HG03565 (cell line): Measurements from ENCODE around the gene CRAMP1.

ENCODE experiments used
- ATAC-seq: cut with Tn5 transposase; IDR thresholded peaks from one replicate; pipeline ENCODE4 v1.9.1; 2021; ENCODE audit warnings: mild to moderate bottlenecking, moderate library complexity; ENCODE audit not compliant: unreplicated experiment

The CRAMP1 gene

DNA sequence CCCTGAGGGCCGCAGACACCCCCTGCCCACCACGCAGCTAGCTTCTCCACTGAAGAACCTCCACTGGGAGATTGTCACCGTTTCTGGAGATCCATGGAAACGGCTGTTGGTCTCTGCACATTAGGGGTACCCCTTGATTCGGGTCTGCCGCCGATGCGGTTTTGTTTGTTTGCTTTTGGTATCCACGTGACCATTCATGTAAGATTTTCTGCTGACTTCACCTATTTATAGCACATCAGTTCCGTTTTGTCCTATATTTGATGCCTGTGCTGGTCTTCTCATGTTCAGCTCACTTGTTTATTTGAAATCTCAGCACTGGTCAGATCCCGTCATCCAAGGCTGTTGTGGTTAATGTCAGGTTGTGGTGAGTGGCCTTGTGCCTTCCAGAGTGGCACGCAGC lies 21.1 kb downstream of the CRAMP1 start:
- ATAC-seq = no peak

DNA sequence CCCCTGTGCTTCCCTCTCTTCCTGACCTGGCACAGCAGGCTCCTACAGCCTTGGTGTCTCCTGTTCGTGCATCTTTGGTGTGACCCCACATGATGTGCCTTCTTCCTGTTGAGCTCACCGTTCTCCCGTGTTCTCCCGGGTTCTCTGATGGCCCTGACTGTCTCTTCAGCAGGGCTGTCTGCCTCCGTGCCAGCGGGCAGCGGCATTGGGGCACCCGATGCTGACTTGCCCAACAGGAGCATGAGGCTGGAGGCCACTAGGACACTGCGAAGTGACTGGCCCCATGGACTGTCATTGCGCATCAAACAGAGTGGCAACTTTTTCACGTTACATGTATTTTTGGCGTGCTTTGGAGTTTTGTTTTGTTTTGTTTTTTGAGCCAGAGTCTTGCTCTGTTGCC lies 22.4 kb downstream of the CRAMP1 start:
- no peak for ATAC-seq

DNA sequence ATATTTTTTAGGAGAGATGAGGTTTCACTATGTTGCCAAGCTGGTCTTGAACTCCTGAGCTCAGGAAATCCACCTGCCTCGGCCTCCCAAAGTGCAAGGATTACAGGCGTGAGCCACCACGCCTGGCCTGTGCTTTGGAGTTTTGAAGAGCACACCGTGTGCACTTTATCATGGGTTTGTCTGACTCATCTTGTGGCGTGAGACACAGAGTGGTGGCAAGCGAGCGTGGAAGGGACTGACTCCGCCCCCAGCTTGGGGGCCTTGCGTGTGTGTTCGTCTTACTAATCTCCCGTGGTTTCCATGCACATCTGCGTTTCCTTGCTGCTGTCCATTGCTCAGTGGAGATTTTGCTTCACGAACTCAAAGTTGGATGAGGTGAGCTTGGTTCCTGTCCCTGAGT lies 22.9 kb downstream of the CRAMP1 start:
- no peak for ATAC-seq

DNA sequence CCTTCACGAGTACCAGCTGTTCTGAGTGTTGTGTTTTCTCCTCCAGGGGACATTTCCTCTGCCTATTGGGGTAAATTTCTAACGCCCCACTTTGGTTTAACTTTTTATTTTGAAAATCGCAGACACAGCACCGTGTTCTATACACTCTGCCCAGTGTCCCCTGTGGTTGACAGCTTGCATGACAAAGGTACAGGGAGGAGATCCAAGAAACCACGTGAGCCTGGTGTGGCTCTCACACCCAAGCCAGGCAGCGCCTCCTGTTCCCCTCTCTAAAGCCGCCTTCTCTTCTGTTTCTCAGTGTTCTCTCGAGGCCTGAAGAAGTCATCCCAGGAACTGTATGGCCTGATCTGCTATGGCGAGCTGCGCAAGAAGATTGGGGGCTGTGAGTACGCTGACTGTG lies 25.4 kb downstream of the CRAMP1 start:
- ATAC-seq = no peak

DNA sequence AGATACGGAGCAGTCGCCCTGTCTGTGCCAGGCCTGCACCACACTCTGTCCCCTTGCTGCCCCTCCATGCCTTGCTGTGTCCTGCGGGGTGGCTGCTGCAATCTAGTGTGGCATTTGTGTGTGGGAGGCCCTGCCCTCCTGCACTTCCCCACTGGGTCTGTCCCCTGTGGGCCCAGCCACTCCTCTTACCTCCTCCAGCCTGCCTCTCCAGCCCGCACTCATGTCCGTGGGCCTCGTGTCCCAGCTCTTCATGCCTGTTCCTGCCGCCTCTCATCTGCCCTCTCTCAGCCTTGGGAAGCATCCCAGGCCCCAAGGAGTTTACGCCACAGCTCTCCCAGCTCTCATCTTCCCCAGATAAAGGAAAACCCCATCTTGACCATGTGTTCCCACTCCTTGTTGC lies 26.6 kb downstream of the CRAMP1 start:
- no peak for ATAC-seq

DNA sequence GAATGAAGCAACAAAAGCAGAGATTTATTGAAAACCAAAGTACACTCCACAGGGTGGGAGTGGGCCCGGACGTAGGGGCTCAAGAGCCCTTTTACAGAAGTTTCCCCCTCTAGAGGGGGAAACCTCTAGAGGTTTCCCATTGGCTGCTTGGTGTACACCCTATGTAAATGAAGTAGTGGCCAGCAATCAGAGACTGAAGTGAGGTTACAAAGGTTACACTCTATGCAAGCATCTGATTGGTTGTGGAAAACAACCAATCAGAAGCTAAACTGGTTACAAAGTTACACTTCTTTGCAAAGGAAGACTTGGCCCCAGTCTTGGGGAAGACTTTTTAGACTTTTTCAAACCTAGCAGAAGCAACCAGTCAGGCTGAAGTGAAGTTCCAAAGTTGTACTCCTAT lies 27.1 kb downstream of the CRAMP1 start:
- no peak for ATAC-seq

DNA sequence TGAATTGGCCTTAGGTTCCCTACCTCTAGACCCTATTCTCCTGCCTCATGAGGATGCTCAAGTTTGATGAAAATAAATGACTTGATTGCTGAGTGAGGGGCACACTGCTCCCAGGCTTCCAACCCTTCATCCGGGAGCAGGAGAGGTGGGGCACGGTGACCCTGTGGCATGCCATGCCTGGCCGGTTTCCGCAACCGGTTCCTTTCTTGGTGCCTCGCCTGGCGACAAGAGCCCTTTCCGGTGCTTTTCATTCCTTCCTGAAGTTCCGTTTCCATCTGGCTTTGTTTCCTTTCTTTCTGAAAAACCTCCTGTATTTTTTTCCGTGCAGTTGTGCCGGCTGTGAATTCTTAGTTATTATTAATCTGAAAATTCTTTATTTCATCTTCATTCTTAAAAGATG lies 27.7 kb downstream of the CRAMP1 start:
- no peak for ATAC-seq

DNA sequence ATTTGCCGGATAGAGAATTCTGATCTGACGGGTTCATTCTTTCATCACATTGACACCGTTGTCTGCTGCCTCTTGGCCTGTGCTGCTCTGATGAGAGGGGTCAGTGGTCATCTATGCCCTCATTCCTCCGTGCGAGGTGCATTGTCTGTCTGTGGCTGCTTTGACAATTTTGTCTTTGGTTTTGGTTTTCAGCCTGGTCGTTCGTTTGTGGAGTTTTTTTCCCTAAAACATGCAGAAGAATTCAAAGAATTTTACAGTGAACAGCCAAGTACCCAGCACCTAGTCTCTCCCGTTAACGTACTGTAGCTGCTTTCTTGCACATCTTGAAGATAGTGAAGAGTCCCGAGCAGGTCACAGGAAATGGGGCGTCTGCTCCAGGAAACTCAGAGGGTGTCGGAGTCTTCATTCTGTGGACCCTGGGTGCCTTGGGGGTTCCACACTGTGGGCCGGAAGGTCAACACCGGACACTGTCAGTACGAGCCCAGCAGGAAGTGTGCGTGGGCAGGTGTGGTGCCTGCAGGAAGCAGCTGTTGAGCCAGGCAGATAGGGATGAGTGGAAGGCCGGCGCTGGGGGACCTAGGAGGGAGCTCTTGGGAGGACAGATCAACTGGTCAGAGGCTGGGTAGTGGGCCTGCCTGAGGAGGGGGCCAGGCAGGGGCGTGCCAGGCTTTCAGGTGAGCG lies 28.2 kb downstream of the CRAMP1 start:
- no peak for ATAC-seq

DNA sequence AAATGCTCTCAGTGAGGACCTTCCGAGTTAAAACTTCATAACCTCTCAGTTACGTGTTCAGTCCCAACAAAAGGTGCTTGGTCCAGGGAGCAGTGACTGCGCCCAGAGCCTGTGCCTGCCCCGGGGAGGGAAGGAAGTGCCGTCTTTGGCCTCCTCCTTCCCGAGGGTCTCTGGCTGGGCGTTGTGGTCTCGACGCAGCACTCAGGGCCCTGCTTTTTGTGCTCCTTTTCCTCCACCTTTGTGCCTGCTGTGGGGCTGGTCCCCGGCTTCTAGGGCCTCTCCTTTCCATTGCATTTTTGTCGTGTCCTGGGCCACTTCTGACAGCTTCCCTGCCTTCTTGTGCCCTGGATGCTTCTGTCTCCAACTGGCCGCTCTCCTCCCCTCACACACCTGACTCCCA lies 29.1 kb downstream of the CRAMP1 start:
- no peak for ATAC-seq

DNA sequence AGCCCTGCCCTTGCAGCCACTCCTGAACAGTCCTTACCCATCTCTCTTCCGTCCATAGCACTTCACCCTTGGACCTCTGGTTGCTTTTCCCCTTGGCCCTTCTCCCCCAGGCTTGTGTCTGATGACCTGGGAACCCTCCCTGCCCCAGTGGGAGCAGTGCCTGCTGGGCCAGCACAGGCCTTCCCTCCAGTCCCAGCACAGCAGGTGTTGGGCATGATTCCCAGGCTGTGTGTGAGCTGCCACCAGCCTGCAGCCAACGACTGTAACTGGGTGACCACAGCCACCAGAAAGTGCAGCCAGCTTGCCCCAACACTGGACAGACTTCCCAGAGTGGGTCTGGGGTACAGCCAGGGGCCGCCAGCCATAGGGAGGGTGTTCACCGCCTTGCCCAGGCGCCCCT lies 30.0 kb downstream of the CRAMP1 start:
- ATAC-seq = no peak

DNA sequence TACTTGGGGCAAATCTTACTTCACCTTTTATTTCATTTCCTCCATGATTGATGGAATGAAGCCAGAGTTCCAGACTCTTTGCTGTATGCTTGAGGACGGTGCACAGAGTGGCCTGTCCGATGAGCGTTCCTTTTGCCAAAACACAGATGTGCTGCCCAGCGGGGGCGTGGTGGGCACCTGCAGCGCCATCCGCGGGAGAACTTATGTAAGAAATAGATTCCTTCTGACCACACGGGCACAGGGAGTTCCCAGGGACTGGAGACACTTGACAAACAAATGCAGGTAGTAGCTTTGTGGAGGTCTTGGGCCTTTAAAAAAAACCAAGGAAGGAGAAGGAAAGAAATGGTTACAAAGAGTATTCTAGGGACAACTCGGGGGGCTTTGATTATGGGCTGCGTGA lies 30.6 kb downstream of the CRAMP1 start:
- ATAC-seq = no peak

DNA sequence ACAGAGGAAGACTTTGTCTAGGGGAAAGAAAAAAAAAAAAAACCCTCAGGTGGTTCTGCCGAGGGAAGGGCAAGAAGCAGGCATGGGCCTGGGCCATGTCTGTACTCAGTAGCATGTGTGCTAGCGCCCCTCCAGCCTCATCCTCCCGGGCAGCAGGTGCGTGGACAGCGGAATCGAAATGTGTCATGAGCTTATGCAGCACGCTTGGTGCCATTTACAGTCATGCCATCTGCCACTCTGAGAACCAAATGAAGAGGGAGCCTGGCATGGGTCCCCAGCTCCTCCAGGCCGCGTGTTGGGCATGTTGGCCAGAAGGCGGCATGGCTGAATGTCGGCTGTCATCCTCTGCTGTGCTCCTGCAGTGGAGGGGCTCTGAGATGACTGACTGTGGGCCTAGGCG lies 31.4 kb downstream of the CRAMP1 start:
- no peak for ATAC-seq

DNA sequence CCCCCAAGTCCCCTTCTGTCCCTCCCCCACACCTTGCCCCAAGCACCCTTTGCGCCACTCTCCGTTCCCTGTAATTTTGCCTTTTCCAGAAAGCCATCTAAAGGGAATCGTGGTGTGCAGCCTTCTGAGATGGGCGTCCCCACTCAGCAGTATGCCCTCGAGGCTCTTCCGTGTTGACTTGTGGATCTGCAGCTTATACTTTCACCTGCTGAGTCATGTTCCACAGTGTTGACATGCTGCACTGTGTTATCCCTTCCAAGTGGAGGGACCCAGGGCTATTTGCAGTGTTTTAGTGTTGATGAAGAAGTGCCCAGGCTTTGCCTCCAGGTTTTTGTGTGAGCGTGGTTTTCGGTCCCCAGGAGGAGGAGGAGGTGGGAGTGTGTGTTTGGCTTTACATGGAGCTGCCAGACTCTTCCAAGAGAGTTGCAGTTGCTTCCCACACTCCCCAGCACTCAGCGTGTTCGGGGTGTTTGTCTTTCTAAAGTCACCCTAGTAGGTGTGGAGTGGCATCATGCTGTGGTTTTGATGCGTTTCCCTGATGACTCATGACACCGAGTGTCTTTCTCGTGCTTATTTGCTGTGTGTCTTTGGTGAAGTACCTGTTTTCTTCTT lies 33.9 kb downstream of the CRAMP1 start:
- no peak for ATAC-seq

DNA sequence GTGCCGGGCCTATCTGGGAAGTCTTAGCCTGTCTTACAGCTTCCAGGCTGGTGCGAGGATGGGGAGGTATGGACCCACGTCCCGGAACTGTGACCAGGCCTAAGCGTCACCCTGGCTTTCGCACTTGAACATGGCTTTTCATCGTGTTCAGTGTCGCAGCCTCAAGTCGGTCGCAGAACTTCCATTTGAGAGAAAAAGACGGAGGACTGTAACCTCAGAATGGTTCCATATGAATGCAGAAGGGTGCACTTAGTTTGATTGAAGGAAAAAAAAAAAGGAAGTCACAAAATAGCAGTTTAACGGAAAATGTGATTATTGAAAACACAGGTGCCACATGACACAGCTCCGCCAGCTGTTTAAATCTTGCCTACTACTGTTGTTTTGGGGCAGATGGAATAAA lies 35.7 kb downstream of the CRAMP1 start:
- no peak for ATAC-seq

DNA sequence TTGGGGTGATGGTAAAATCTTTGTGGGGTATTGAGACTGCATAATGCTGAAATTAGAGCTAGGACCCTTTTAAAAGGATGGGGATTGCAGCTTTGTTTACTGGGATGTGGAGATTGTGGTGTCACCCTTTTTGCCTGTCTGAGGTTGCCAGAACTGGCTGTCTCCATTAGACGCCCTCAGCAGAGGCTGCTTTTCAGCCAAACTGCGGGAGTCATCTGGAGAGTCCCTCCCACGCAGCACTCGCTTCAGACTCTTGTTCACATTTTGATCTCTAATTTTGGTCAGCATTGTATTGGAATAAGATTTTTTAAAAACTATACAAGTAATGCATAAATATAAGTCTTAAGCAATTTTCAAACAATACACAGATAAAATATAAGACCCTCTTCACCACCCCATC lies 38.0 kb downstream of the CRAMP1 start:
- no peak for ATAC-seq

DNA sequence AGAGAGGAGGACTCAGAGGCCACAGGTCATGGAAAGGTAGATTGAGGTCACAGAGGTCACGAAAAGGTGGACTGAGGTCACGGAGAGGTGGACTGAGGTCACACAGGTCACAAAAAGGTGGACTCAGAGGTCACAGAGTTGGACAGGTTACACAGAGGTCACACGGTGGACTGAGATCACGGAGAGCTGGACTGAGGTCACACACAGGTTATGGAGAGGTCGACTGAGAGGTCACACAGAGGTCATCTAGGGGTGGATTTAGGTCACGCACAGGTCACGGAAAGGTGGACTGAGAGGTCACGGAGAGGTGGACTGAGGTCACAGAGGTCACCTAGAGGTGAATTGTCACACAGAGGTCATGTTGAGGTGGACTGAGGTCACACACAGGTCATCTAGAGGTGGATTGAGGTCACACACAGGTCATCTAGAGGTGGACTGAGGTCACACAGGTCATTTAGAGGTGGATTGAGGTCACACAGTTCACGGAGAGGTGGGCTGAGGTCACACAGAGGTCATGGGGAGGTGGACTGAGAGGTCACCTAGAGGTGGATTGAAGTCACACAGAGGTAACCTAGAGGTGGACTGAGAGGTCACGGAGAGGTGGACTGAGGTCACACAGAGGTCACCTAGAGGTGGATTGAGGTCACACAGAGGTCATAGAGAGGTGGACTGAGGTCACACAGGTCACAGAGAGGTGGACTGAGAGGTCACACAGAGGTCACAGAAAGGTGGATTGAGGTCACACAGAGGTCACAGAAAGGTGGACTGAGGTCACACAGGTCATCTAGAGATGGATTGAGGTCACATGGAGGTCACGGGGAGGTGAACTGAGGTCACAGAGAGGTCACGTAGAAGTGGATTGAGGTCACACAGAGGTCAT lies 39.2 kb downstream of the CRAMP1 start:
- no peak for ATAC-seq

DNA sequence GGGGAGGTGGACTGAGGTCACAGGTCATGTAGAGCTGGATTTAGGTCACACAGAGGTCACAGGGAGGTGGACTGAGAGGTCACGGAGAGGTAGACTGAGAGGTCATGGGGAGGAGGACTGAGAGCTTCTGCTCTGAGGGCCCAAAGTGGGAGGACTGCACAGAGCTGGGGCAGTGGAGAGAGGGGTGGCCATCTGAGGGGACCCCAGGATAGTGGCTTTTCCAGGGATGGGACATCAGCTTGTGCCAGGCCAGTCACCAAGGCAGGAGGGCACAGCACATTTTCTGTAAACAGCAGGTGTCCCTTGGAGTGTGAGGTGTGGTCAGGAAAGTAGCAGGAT lies 39.8 kb downstream of the CRAMP1 start:
- ATAC-seq = no peak

DNA sequence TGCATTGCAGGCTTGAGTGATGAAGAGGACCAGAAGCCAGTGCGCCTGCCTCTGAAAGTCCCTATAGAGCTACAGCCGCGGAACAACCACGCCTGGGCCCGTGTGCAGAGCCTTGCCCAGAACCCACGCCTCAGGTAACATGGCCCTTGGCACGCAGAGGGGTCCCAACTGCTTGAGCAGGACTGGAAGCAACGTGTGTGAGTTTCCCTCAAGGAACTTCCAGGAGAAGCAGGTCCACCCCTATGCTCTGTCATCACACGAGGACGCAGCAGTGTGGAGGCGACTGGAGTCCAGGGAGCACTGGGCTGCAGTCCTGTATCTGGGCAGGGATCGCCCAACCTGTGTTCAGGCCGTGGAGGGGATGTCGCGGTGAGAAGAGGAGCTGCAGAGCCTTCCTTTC lies 40.9 kb downstream of the CRAMP1 start:
- no peak for ATAC-seq

DNA sequence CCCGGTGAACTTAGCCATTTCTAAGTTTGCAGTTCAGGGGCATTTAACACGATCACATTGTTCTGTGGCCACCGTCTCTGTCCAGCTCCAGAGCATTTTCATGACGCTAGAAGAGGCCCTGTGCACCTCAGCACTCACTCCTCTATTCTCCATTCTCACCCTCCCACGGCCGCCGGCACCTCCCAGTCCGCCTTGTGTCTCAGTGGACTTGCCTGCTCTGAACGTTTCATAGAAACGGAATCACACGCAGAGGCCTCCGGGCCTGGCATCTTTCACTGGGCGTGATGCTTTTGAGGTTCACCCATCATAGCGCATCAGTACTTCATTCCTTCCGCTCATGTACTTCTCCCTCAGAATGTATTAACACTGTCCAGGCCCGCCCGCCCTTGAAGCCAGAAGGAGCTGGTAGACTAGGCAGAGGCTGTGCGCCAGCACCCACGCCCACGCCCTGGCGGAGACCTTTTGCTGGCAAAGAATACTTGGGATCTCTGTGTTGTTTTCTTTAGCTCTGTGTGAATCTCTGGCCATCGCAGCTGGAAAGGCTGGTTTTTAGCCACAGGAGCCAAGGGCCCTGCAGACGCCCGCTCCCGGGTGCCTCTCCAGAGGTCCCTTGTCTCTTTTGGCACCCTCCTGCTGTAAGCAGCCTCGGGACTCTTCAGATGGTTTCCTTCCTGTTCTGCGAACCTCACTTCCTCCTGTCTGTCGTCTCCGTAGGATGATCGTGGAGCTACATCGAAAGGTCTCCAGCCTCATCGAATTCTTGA lies 42.5 kb downstream of the CRAMP1 start:
- no peak for ATAC-seq

DNA sequence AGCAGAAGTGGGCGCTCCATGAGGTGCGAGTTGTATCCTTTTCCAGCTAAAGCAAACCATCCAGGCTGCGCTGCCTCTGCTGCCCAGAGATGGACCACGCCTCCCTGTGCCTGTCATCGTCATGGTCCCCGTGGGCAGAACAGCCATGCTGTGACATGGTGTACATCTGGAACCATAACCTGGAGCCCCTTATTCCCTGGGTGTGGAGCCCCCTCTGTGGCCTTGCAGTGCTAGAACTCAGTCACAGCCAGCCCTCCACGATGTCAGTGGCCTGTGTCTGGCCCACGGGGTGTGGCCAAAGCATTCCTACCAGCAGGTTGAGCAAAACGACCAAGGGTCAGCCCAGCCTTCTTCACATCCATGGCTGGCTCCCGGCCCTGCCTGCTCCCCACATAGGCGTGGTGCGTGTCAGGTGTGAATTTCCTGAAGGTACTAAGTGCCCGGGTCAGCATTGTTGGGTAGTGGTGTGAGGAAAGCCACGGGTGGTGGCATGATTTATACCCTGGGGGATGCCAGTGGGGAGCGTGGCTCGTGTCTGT lies 43.2 kb downstream of the CRAMP1 start:
- no peak for ATAC-seq
